Heart left ventricle (tissue), 13 donors: Measurements from ENCODE around the gene RAB30.

Experiments used
- POLR2A ChIP-seq, 2 donors: fragments of 450-650 bp; IDR thresholded peaks; one replicate each; pipeline ENCODE4 v1.6.1; 2017; ENCODE audit warnings: antibody characterized with exemption in 2 of 2, mild to moderate bottlenecking in 2 of 2, moderate library complexity in 2 of 2
- TF ChIP-seq, protein P1 (sequence below), 12 donors: fragments of 200-600 bp; sonication (generic) in 4 of 12; IDR thresholded peaks; one replicate each; pipeline versions ENCODE4 v1.5.0 to v1.8.0; 2018 to 2022; ENCODE audit warnings: antibody characterized with exemption in 12 of 12, mild to moderate bottlenecking in 5 of 12
- donor health status: ischemic (EF 13 %, LVEDD 7.1; RV severe dilation, severe dysfunction).
- donor health status: DM: no; HTN: yes; CAD: no.
- donor health status: DM: no; HTN: no; CAD: no.
- donor health status: ischemic (EF 25% LVEDD 6.9; RV normal size, moderate dysfunction).
- donor health status: ischemic (EF 25% LVEDD 5.7; RV mildly dilated, moderate dysfunction).
- donor health status: ischemic (EF 35%, LVEDD 5.7; RV mildly dilated, moderate dysfunction).
- donor health status: nonischemic (EF 11% LVEDD 7.7; RV severe dilation, severe dysfunction).
- donor health status: DM: yes; HTN: yes; CAD: no.
- donor health status: PGD.
- donor health status: ischemic (EF 29% LVEDD 5.4; RV normal size, mild dysfunction).
- donor health status: nonischemic (EF 23%, LVEDD 6.1; RV moderate dilation, normal function).

DNA sequence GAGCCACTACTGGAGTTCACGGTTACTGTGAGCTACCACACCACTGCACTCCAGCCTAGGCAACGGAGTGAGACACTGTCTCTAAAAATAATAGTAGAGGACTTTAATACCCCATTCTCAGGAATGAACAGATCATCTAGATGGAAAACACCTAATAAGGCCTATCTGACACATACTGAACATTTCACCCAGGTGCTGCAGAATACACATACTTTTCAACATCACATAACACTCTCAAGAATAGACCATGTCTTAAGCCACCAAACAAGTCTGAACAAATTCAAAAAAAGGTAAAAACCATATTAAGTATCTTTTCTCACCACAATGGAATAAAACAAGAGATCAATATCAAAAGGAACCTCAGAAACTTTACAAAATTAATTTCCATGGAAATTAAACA is 132.2 kb downstream of the RAB30 start:
- TF ChIP-seq POLR2A (IDR thresholded peaks at IDR 0.05), result no peak
- TF ChIP-seq, protein P1, sequence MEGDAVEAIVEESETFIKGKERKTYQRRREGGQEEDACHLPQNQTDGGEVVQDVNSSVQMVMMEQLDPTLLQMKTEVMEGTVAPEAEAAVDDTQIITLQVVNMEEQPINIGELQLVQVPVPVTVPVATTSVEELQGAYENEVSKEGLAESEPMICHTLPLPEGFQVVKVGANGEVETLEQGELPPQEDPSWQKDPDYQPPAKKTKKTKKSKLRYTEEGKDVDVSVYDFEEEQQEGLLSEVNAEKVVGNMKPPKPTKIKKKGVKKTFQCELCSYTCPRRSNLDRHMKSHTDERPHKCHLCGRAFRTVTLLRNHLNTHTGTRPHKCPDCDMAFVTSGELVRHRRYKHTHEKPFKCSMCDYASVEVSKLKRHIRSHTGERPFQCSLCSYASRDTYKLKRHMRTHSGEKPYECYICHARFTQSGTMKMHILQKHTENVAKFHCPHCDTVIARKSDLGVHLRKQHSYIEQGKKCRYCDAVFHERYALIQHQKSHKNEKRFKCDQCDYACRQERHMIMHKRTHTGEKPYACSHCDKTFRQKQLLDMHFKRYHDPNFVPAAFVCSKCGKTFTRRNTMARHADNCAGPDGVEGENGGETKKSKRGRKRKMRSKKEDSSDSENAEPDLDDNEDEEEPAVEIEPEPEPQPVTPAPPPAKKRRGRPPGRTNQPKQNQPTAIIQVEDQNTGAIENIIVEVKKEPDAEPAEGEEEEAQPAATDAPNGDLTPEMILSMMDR (IDR thresholded peaks at IDR 0.05), result no peak
